IMR-90 (cell line): ENCODE measurements around the gene FUT4. TPM values are rescaled to one million over a fixed set of nuclear protein-coding genes. Genes with fewer than 3 reads are reported as not detected.
"Not testable (repeated sequence)": the region's sequence is repeated elsewhere in the genome, so short reads cannot be mapped to it uniquely, and the experiment has no call there.

Experiments
- ATAC-seq: fragments of 200-7000 bp; cut with Tn5 transposase; 2 replicates; pipeline ENCODE4 v1.9.1; 2020; ENCODE audit warnings: low read depth, mild to moderate bottlenecking, moderate library complexity
- BruUV-seq: library from RNA; stranded (reverse); fragments of 400-500 nt; replicated peaks from 2 replicates; lab custom pipeline; 2021; lab: Mats Ljungman, UMichigan
- CTCF ChIA-PET: fragments of 300-600 bp; formaldehyde crosslinking; extraction: SDS; loops from one replicate; lab custom pipeline; 2021; ENCODE audit warnings: antibody characterized with exemption; lab: Yijun Ruan, JAX
- POLR2A ChIA-PET: fragments of 300-600 bp; sonication (Branson Sonifier 250); formaldehyde crosslinking; loops from one replicate; lab custom pipeline; 2022; ENCODE audit warnings: antibody characterized with exemption; ENCODE audit not compliant: unreplicated experiment; lab: Charles Lee
- DNase-seq: peaks from one replicate; pipeline ENCODE4 v3.0.0; 2013
- H2AFZ ChIP-seq: replicated peaks from 2 replicates; pipeline ENCODE3; 2013; ENCODE audit warnings: low read length, mild to moderate bottlenecking; ENCODE audit not compliant: poor library complexity
- H2AK5ac ChIP-seq: 2 replicates; pipeline ENCODE4 v1.6.1; 2013; ENCODE audit warnings: low read depth, low read length, inconsistent platforms
- H2AK9ac ChIP-seq: replicated peaks from 2 replicates; pipeline ENCODE3; 2013; ENCODE audit warnings: mild to moderate bottlenecking, low read depth, low read length, moderate library complexity; ENCODE audit not compliant: poor library complexity
- H2BK120ac ChIP-seq: 2 replicates; pipeline ENCODE4 v1.6.1; 2013; ENCODE audit warnings: low read depth, low read length, inconsistent platforms
- H2BK15ac ChIP-seq: 3 replicates; pipeline ENCODE4 v1.6.1; 2013; ENCODE audit warnings: low read depth, low read length, inconsistent platforms
- H2BK20ac ChIP-seq: 2 replicates; pipeline ENCODE4 v1.6.1; 2013; ENCODE audit warnings: low read depth, mild to moderate bottlenecking, inconsistent platforms, low read length, moderate library complexity
- H2BK5ac ChIP-seq: 2 replicates; pipeline ENCODE4 v1.6.1; 2013; ENCODE audit warnings: mild to moderate bottlenecking, low read depth, low read length, inconsistent platforms; ENCODE audit not compliant: poor library complexity, severe bottlenecking
- H3K14ac ChIP-seq: replicated peaks from 2 replicates; pipeline ENCODE4 v1.6.1; 2013; ENCODE audit warnings: low read depth, low read length, inconsistent platforms
- H3K18ac ChIP-seq: 2 replicates; pipeline ENCODE4 v1.6.1; 2013; ENCODE audit warnings: low read depth, low read length, control low read depth
- H3K23ac ChIP-seq: 2 replicates; pipeline ENCODE4 v1.6.1; 2013; ENCODE audit warnings: low read depth, low read length, inconsistent platforms
- H3K27ac ChIP-seq: 2 replicates; pipeline ENCODE4 v1.5.1; 2013; ENCODE audit warnings: mild to moderate bottlenecking, control low read depth, low read length; ENCODE audit not compliant: insufficient read depth
- H3K27me3 ChIP-seq: 2 replicates; pipeline ENCODE4 v1.6.1; 2013; ENCODE audit warnings: low read length; ENCODE audit not compliant: control insufficient read depth, insufficient read depth
- H3K36me3 ChIP-seq: 2 replicates; pipeline ENCODE4 v1.6.1; 2013; ENCODE audit warnings: low read length, mixed read lengths; ENCODE audit not compliant: control insufficient read depth, insufficient read depth
- H3K4ac ChIP-seq: 2 replicates; pipeline ENCODE4 v1.6.1; 2013; ENCODE audit warnings: low read depth, low read length, inconsistent platforms
- H3K4me1 ChIP-seq: 2 replicates; pipeline ENCODE4 v1.6.1; 2013; ENCODE audit warnings: low read length, mixed read lengths; ENCODE audit not compliant: control insufficient read depth, insufficient read depth
- H3K4me2 ChIP-seq: 2 replicates; pipeline ENCODE4 v1.6.1; 2013; ENCODE audit warnings: low read depth, mild to moderate bottlenecking, control low read depth, low read length, moderate library complexity
- H3K4me3 ChIP-seq: 2 replicates; pipeline ENCODE4 v1.5.1; 2013; ENCODE audit warnings: low read depth, mild to moderate bottlenecking, control low read depth, low read length, moderate library complexity; ENCODE audit not compliant: insufficient read depth
- H3K56ac ChIP-seq: 2 replicates; pipeline ENCODE4 v1.6.1; 2013; ENCODE audit warnings: low read length, inconsistent platforms; ENCODE audit not compliant: insufficient read depth; ENCODE audit errors: extremely low read depth
- H3K79me1 ChIP-seq, 2 experiments: 2 replicates each; pipeline ENCODE4 v1.6.1; 2013; ENCODE audit warnings: low read length in 2 of 2, inconsistent platforms in 1 of 2, low read depth in 1 of 2
- H3K9ac ChIP-seq: 2 replicates; pipeline ENCODE4 v1.6.1; 2013; ENCODE audit warnings: low read depth, low read length, control low read depth
- H3K9me1 ChIP-seq: 2 replicates; pipeline ENCODE4 v1.6.1; 2013; ENCODE audit warnings: low read length, inconsistent platforms; ENCODE audit not compliant: insufficient read depth
- H3K9me3 ChIP-seq: 2 replicates; pipeline ENCODE4 v1.6.1; 2013; ENCODE audit warnings: low read length; ENCODE audit not compliant: control insufficient read depth, insufficient read depth
- H4K20me1 ChIP-seq: 2 replicates; pipeline ENCODE4 v1.6.1; 2013; ENCODE audit warnings: low read length, inconsistent platforms; ENCODE audit not compliant: insufficient read depth
- H4K5ac ChIP-seq: 2 replicates; pipeline ENCODE4 v1.6.1; 2013; ENCODE audit warnings: mild to moderate bottlenecking, low read depth, low read length, control low read depth
- H4K8ac ChIP-seq, 2 experiments: 2 replicates each; pipeline ENCODE4 v1.6.1; 2013; ENCODE audit warnings: low read depth in 2 of 2, low read length in 2 of 2, control low read depth in 1 of 2, inconsistent platforms in 1 of 2
- H4K91ac ChIP-seq: 2 replicates; pipeline ENCODE4 v1.6.1; 2013; ENCODE audit warnings: low read depth, low read length, inconsistent platforms; ENCODE audit not compliant: insufficient read depth
- WGBS, 2 experiments: methylation state at CpG; one replicate each; pipeline versions ENCODE4 v1.1.5 to v1.1.7; 2013; ENCODE audit warnings: missing lambda C conversion rate in 2 of 2; ENCODE audit not compliant: insufficient read length in 1 of 2; ENCODE audit errors: extremely low coverage in 2 of 2; 5-methylcytosine and 5-hydroxymethylcytosine counted together
- dilution Hi-C: fragments of 300-500 bp; cut with HindIII; formaldehyde crosslinking; loops from one replicate; pipeline ENCODE4 v1.14.3; 2018; ENCODE audit warnings: low sequenced_read_pairs; ENCODE audit not compliant: unreplicated experiment
- in situ Hi-C: fragments of 300-500 bp; cut with MboI; formaldehyde crosslinking; loops from 3 replicates; pipeline ENCODE4 v1.14.3; 2019; ENCODE audit warnings: low sequenced_read_pairs, inconsistent platforms, mixed read lengths
- intact Hi-C: fragments of 100-400 bp; cut with micrococcal nuclease; formaldehyde crosslinking; loops from 2 replicates; pipeline ENCODE4 v1.10.0; 2022
- polyA plus RNA-seq, 3 experiments: library from polyadenylated mRNA; depleted of rRNA; stranded (reverse); fragments of >200 nt; gene quantifications; 2 replicates each; pipeline ENCODE4 v1.2.3, GENCODE V29; 2012; ENCODE audit warnings: low replicate concordance in 1 of 3
- total RNA-seq: library from RNA; depleted of rRNA; stranded (reverse); fragments of >200 nt; gene quantifications from 2 replicates; pipeline ENCODE4 v1.2.3, GENCODE V29; 2012

FUT4 gene
- total and polyA plus RNA-seq, 2 of the 4 experiments (the other 2 are of a cell fraction): 2.2 to 2.4 TPM

DNA sequence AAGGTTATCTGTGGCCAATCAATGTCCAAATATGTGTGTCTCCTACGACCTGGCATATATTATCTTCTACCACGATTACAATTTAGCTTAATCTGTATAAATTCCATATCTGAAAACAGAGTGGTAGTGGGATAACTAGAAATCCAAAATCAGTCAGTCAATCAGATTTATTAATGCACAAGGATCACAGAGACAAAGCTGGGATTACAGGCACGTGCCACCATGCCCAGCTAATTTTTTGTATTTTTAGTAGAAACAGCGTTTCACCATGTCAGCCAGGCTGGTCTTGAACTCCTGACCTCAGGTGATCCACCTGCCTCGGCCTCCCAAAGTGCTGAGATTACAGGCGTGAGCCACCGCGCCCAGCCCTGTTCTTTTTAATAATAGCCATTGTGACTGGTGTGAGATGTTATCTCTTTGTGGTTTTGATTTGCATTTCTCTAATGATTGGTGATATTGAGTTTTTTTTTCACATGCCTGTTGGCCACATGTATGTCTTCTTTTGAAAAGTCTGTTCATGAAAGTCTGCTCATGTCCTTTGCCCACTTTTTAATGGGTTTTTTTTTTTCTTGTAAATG, 12.1 kb downstream of the FUT4 start:
- H3K4ac ChIP-seq, H3K18ac ChIP-seq, intact Hi-C loops, H3K4me2 ChIP-seq, H3K4me1 ChIP-seq, BruUV-seq, H3K27me3 ChIP-seq, H2BK20ac ChIP-seq, DNase-seq, H4K91ac ChIP-seq, H2BK5ac ChIP-seq, H2AK9ac ChIP-seq, H3K27ac ChIP-seq, H2AK5ac ChIP-seq, H3K14ac ChIP-seq, H3K9me1 ChIP-seq, ATAC-seq, H3K79me1 ChIP-seq, H4K20me1 ChIP-seq, H3K36me3 ChIP-seq, H4K5ac ChIP-seq, H3K4me3 ChIP-seq, dilution Hi-C loops, H3K9me3 ChIP-seq, H3K9ac ChIP-seq, H2BK15ac ChIP-seq, H2BK120ac ChIP-seq, H3K56ac ChIP-seq, H3K23ac ChIP-seq, in situ Hi-C loops, H4K8ac ChIP-seq, H2AFZ ChIP-seq: not testable (repeated sequence)
- ChIA-PET CTCF (interaction anchor here (0.7 kb wide), 1 partner anchor 198 kb away, joined by 3 read pairs; no protein-coding TSS in a partner anchor), POLR2A (interaction anchor here (0.6 kb wide), 1 partner anchor 427 kb away, joined by 3 read pairs; the partner anchor contains the start of gene PANX1)
- 100% methylated on average over 2 of the region's 8 CpGs; no CpG with 5 or more reads in 1 of the 2 experiments for WGBS, 2 experiments
